Measurements from ENCODE around the gene DAPK2. TPM values are rescaled to one million over a fixed set of nuclear protein-coding genes. Genes with fewer than 3 reads are reported as not detected.

Gene DAPK2
- total and polyA plus RNA-seq, 3 donors from 2014 or later: 3.6 to 7.7 (median 5.9) TPM

DNA sequence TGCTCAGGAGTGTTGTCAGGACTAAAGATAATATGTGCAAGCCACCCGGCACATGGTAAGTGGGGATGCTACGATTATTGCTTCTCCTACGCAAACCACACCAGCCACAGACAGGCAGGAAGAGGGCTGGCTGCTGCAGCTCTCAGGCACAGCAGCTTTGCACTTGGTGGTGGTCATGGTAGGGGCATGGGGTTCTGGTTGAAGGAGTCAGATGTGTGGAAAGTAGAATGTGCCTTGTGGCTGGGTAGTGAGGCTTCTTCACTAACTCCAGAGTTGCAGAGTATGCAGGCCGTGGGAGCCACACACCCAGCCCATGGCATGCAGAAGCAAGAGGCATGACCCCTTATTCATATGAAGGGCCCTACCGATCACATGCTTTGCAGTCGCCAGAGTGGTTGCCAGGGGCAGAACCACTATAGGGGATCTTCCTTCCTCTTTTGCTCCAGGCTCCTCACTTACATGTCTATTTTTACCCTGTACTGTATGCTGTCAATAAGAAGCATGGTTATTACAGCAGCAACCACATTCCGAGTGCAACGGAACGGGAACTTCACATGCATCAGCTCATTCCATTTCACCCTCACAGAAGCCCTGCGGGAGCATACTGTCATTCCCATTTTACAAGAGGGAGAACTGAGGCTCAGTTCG is 153.4 kb downstream of the DAPK2 start:
- no peak for DNase-seq
- WGBS, 2 donors: 90% methylated on average over 11 of the region's 11 CpGs
- H3K36me3 ChIP-seq (ENCODE audit: low read depth, missing control alignments): no peaks in the 10 kb centered on the region
- intact Hi-C loops (cut with DNase I; ENCODE audit: low total_unique reads): no loop called here
- H3K27ac ChIP-seq: no peak overlapping the region
- TF ChIP-seq, protein P1, sequence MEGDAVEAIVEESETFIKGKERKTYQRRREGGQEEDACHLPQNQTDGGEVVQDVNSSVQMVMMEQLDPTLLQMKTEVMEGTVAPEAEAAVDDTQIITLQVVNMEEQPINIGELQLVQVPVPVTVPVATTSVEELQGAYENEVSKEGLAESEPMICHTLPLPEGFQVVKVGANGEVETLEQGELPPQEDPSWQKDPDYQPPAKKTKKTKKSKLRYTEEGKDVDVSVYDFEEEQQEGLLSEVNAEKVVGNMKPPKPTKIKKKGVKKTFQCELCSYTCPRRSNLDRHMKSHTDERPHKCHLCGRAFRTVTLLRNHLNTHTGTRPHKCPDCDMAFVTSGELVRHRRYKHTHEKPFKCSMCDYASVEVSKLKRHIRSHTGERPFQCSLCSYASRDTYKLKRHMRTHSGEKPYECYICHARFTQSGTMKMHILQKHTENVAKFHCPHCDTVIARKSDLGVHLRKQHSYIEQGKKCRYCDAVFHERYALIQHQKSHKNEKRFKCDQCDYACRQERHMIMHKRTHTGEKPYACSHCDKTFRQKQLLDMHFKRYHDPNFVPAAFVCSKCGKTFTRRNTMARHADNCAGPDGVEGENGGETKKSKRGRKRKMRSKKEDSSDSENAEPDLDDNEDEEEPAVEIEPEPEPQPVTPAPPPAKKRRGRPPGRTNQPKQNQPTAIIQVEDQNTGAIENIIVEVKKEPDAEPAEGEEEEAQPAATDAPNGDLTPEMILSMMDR (IDR thresholded peaks at IDR 0.05): no peak
- TF ChIP-seq POLR2A (IDR thresholded peaks at IDR 0.05): no peak
- H3K9me3 ChIP-seq: no peaks in the 10 kb centered on the region
- H3K4me3 ChIP-seq: no peak overlapping the region
- no peaks in the 10 kb centered on the region for H3K27me3 ChIP-seq
- H3K4me1 ChIP-seq: peaks cover 14% of the 10 kb centered on the region

DNA sequence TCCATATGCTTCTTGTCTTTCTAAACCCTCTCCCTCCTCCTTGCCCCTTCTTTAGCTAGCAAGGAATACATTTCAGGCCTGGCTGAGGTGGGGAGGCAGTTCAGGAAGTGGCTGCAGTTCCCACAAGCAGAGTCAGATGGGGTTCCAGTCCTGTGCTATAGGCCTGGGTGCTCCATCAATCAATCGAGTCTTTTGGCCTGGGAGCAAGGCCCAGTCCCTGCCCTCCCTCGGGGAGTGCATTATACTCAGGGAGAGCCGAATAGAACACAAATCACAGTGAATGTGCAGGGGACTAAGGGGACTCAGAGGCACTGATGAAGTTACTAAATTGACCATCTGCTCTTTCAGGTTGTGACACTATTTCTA is 154.5 kb downstream of the DAPK2 start:
- Histone ChIP-seq H3K9me3 (no peaks in the 10 kb centered on the region), H3K4me3 (no peak overlapping the region), H3K4me1 (peaks cover 4% of the 10 kb centered on the region), H3K27ac (no peak overlapping the region), H3K27me3 (no peaks in the 10 kb centered on the region), H3K36me3 (ENCODE audit: low read depth, missing control alignments) (no peaks in the 10 kb centered on the region)
- 64 to 66% methylated on average over 3 of the region's 3 CpGs for WGBS, 2 donors
- no peak for DNase-seq
- intact Hi-C loops (cut with DNase I; ENCODE audit: low total_unique reads): no loop called here
- no peak for TF ChIP-seq POLR2A (IDR thresholded peaks at IDR 0.05)
- TF ChIP-seq, protein P1 (IDR thresholded peaks at IDR 0.05): no peak

DNA sequence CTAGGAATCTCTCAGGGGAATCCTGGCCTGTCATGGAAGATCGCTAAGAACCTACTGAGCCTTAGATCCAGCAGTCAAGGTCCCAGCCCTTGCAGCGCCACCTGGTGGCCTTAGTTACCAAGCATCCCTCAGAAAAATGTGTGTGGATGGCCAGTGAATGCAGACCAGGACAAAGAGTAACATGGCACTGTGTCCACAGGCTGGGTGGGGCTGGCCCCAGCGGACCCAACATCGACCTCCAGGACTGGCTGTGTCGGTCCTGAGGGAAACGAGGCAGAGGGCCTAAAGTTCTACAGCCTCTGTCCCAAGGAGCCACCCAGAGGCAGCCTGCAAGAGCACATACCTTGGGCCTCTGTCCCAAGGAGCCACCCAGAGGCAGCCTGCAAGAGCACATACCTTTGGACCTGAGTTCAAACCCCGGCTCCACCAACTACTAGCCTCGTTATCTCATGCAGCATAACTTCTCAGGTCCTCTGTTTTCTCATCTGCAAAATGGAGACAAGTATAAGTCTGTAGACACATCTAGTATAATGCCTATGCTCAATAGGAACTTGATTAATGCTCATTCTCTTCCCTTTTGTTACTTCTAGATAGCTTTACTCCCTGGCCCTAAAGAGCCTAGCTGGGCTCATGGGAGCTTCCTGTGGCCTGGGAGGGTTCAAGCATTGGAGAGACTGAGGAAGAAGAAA is 155.1 kb downstream of the DAPK2 start:
- 37 to 50% methylated on average over 4 to 8 of the region's 8 CpGs for WGBS, 2 donors
- Histone ChIP-seq H3K9me3 (no peaks in the 10 kb centered on the region), H3K27me3 (no peaks in the 10 kb centered on the region), H3K4me3 (no peak overlapping the region), H3K36me3 (ENCODE audit: low read depth, missing control alignments) (no peaks in the 10 kb centered on the region), H3K4me1 (no peaks in the 10 kb centered on the region), H3K27ac (no peak overlapping the region)
- no peak for TF ChIP-seq POLR2A (IDR thresholded peaks at IDR 0.05)
- TF ChIP-seq, protein P1 (IDR thresholded peaks at IDR 0.05): peak; percentile 78 to 87 (median 86)
- intact Hi-C loops (cut with DNase I; ENCODE audit: low total_unique reads): no loop called here
- DNase-seq: peak; percentile 91

DNA sequence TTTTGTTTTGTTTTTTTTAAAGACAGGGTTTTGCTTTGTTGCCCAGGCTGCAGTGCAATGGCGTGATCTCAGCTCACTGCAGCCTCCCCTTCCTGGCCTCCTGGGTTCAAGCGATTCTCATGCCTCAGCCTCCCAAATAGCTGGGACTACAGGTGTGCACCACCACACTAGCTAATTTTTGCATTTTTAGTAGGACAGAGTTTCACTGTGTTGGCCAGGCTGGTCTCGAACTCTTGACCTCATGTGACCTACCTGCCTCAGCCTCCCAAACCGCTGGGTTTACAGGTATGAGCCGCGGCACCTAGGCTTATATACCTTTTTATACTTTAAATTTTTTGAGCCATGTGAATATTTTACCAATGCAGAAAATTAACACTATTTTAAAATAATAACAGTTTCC is 155.7 kb downstream of the DAPK2 start:
- DNase-seq: no peak
- Histone ChIP-seq H3K9me3 (no peaks in the 10 kb centered on the region), H3K4me3 (no peak overlapping the region), H3K27me3 (no peaks in the 10 kb centered on the region), H3K36me3 (ENCODE audit: low read depth, missing control alignments) (no peaks in the 10 kb centered on the region), H3K27ac (no peak overlapping the region), H3K4me1 (no peaks in the 10 kb centered on the region)
- intact Hi-C loops (cut with DNase I; ENCODE audit: low total_unique reads): no loop called here
- TF ChIP-seq POLR2A (IDR thresholded peaks at IDR 0.05): no peak
- TF ChIP-seq, protein P1 (IDR thresholded peaks at IDR 0.05): no peak
- WGBS, 2 donors: 93 to 97% methylated on average over 6 of the region's 6 CpGs

DNA sequence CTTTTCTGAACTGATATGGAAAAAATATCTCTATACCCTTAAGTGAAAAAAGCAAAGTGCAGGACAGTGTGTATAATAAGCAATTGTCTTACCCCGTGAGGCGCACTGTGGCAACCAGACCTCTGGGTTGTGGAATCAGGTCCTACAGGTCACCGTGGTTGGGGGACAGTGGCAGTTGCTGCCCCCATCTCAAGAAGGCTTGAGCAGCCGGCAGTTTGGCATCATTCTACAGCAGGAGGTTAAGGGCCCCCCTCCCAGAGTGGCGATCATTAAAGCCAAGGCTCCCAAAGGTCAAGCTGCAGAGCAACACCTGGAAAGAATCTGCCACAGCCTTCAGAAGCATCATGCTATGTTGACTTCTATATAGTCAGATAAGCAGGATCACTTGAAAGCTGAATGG is 156.5 kb downstream of the DAPK2 start:
- WGBS, 2 donors: 86 to 100% methylated on average over 5 of the region's 5 CpGs
- intact Hi-C loops (cut with DNase I; ENCODE audit: low total_unique reads): no loop called here

More for the DNA sequence above, 156.5 kb downstream of the DAPK2 start:
- DNase-seq: no peak
- Histone ChIP-seq H3K27me3 (no peaks in the 10 kb centered on the region), H3K4me3 (no peak overlapping the region), H3K27ac (no peak overlapping the region), H3K9me3 (no peaks in the 10 kb centered on the region), H3K4me1 (no peaks in the 10 kb centered on the region), H3K36me3 (ENCODE audit: low read depth, missing control alignments) (no peaks in the 10 kb centered on the region)
- TF ChIP-seq, protein P1 (IDR thresholded peaks at IDR 0.05): no peak
- TF ChIP-seq POLR2A (IDR thresholded peaks at IDR 0.05): no peak
